Measurements from ENCODE around the gene MAPK8.

The MAPK8 gene

GRCh38 chr10:48292616-48293015 is 13.9 kb upstream of the MAPK8 start:
- no peak for DNase-seq (ENCODE audit: low spot score)

GRCh38 chr10:48294431-48294830 is 12.0 kb upstream of the MAPK8 start:
- no peak for DNase-seq (ENCODE audit: low spot score)

GRCh38 chr10:48296576-48297098 is 9.8 kb upstream of the MAPK8 start:
- DNase-seq (ENCODE audit: low spot score): no peak

DNA sequence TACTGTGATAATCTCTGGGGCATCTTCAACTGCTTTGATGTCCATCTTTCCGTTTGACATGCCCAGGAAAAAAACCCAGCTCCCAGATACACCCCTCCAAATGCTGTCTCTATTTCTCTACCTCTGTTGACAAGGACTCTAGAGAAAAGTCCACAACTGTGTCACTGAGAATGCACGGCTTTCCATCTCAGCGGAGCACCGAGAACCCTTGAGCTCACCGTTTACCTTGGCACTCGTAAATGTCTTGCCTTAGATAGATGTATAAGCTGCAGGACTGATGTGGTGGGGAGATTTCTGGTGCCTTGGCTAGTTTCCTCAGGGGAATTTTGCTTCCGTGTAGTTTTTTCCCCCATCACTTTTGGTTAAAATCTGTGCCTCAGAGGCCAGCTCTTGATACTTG is 7.4 kb upstream of the MAPK8 start:
- no peak for DNase-seq (ENCODE audit: low spot score)

- DNase-seq (ENCODE audit: low spot score): no peak
Measured at GRCh38 chr10:48299692-48300091, 6.8 kb upstream of the MAPK8 start.

- no peak for DNase-seq (ENCODE audit: low spot score)
Measured at GRCh38 chr10:48300556-48300955, 5.9 kb upstream of the MAPK8 start.

- DNase-seq (ENCODE audit: low spot score): no peak
Measured at GRCh38 chr10:48302515-48303476, 3.7 kb upstream of the MAPK8 start.

GRCh38 chr10:48305905-48306264 is 592 bp upstream of the MAPK8 start:
- no peak for DNase-seq (ENCODE audit: low spot score)

- DNase-seq (ENCODE audit: low spot score): no peak
Measured at GRCh38 chr10:48306870-48307710, 613 bp downstream of the MAPK8 start.

- no peak for DNase-seq (ENCODE audit: low spot score)
Measured at GRCh38 chr10:48307711-48308018, 1.2 kb downstream of the MAPK8 start.

DNA sequence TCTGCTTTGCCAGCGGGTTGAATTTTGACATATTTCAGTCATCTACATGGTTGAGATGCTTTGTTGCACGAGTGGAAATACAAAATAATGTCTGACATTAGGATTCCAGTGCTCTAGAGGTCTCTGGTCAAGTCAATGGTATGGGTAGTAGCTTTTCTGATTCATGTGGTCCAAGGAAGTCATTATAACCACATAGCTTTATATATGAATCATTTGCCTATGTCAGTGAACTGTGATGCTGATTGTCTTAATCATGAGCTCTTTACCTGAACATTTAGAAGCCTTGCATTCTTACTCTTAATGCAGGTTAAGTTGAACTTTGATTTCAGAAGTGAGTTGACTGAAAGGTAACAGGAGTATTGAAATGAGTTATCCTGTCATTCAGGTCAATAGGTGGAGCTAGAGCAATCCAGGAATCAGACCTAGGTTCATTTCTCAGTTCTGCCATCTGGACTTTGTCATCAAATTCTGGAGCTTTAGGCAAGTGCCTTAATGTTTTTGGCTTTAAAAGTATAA is 3.3 kb downstream of the MAPK8 start:
- no peak for DNase-seq (ENCODE audit: low spot score)

GRCh38 chr10:48314107-48314506 is 7.6 kb downstream of the MAPK8 start:
- DNase-seq (ENCODE audit: low spot score): no peak

DNA sequence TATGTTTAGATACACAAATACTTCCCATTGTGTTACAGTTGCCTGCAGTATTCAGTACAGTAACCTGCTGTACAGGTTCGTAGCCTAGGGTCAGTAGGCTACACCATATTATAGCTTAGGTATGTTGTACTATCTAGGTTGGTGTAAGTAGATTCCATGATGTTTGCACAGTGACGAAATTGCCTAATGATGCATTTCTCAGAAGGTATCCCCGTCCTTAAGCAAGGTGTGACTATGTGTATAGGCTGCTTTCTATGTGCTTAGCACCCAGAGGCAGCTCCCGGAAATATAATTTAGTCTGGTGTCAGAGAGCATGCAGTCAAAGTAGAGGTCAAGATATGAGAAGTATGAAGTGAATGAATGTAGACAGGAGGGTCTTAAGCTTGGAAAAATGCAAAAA is 9.8 kb downstream of the MAPK8 start:
- DNase-seq (ENCODE audit: low spot score): no peak

DNA sequence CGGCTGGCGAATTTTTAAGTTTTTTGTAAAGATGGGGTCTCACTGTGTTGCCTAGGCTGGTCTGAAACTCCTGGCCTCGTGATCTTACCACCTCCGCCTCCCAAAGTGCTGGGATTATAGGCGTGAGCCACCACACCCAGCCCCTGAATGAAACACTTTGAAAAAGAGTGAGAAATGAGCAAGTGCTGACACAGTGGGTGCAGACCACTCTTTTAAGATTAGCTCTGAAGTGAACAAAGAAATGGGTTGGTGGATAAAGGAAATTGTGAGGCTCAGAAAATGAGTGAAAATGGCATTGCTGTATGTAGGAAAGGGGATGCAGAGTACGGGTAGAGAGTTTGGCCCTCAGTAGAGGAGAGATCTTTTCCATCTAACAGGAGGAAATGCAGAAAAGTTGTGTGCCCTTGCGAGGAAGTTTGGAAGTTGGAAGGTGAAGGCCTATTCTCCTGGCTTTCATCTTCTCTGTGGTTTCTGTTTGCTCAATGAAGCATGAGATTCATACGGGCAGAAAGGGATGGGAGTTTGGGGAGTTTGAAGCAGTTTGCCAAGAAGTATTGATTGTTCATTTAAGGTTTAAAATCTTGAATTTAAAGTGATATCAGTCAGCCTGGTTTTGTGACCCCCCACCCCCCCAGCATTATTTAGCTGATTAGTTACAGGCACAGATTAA is 11.0 kb downstream of the MAPK8 start:
- no peak for DNase-seq (ENCODE audit: low spot score)

GRCh38 chr10:48322017-48322416 is 15.5 kb downstream of the MAPK8 start:
- no peak for DNase-seq (ENCODE audit: low spot score)

DNA sequence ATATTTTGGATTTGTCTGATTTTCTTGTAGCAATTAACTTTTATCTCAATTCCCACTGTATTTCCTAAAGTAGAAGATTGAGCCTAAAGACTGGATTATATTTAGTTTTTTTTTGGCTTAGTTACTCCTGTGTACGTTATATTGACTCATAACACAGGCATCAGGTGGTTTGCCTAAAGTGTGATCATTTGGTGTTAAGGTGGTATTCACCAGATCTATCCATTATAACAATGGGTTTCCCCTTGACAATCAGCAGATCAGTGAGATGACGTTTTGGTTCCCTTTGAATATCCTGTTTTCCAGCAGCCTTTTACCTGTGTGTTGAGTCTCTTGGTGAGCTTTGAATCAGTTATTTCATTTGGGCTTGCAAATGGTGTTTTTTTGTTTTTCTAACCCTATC is 18.1 kb downstream of the MAPK8 start:
- no peak for DNase-seq (ENCODE audit: low spot score)

GRCh38 chr10:48330269-48330668 is 23.8 kb downstream of the MAPK8 start:
- DNase-seq (ENCODE audit: low spot score): no peak

DNA sequence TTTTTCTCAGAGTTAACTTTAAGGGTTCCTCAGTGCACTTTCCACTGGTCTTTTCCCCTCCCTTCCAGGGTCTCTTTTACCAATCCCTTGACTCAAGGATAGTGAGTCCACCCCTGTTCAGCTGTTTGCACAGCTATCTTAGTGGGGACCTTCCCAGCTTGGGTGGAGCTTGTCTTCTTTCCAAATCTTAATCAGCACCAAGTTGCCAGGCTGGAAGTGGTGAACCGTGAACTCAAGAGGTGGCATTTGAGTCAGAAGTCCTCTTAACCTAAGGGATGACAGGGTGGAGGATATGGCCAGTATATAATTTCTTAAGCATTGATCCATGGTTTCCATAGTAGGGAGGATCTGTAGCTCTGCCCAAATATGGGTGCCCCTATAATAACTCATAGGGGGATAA is 25.0 kb downstream of the MAPK8 start:
- no peak for DNase-seq (ENCODE audit: low spot score)

DNA sequence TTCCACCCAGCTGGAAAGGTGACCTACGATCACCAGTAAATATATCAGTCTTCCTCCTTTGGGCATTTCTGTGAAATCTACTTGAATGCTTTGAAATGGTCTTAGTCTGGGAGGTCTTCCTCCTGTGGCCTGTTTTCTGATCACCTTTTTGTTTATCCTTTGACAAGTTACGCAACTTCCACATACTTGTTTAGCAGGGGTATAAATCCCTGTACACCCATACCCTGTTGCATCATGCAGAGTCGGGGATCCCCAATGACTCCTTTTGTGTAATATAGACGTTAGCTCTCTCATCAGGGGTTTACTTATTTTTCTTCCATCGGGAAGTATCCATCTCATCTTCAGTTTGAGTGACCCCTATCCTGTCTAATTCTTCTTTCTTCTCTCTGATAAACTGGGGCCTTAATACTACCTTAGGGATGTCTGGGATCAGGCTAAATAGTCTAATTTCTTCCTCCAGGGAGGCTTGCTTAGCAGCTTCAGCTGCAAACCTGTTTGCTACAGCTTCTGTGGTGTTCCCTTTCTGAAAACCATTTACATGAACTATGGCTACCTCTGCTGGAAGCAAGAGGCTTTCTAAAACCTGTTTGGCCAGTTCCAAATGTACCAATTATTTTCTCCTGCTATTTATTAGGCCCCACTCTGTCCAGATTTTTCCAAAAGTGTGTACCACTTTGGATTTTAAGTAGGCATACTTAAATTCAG is 25.8 kb downstream of the MAPK8 start:
- no peak for DNase-seq (ENCODE audit: low spot score)

DNA sequence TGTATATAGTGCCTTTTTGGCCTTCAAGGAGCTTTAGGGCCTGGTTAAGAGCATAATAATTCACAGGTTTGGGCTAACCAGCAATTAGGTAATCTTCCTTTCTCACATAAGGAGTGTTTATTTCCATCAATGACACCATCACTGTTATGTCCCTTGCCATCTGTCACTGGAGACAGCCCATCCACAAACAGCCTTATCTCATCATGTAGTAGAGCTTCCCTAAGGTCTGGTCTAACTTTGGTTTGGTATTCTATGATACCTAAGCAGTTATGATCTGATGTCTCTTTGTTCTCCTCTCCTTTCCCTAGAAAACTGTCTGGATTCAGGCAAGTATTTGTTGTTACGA is 26.4 kb downstream of the MAPK8 start:
- no peak for DNase-seq (ENCODE audit: low spot score)

DNA sequence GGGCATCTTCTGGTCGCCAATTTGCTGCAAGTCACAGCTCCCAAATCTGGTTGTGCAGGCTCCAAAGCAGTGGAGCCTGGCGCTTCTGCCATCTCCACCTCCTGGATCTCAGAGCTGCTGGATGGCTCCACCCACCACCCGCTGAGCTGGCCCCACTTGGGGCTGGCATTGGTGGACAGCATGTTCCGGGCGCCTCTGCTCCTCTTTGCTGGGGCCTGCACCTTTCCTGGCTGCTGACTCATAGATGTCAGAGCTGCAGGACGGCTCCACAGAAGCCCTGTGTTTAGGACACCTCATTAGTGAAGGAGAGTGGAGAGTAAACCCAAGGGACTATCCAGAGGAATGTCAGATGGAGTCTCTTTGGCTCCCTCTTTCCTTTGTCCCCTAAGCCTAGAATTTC is 27.4 kb downstream of the MAPK8 start:
- DNase-seq (ENCODE audit: low spot score): no peak

DNA sequence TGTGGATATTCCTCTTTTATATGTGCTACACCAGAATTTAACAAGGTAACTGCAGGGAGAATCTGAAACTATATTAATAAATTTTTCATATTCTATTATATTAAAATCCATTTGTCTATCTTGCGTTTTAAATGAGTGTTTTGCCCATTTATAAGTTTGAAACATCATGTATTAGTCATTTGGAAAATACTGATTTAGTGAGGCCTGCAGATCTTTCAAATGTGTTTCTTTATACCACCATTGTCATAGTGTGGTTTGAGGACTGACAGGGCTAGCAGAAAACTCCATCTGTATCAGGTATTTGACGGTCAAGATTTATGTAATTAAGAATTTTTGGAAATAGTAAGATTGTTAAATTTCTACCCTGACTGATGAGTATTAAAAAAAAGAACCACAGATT is 29.3 kb downstream of the MAPK8 start:
- DNase-seq (ENCODE audit: low spot score): no peak
